GM20000 (cell line): Measurements from ENCODE around the gene FGFBP3.

Source experiments
- DNase-seq: peaks from one replicate; pipeline ENCODE4 v3.0.0; 2012; ENCODE audit warnings: low spot score
- CTCF ChIP-seq: IDR thresholded peaks from 2 replicates; pipeline ENCODE4 v1.5.1; 2012; ENCODE audit warnings: mild to moderate bottlenecking, control low read depth; ENCODE audit errors: extremely low read depth, missing control alignments

The FGFBP3 gene

GRCh38 chr10:91909117-91909677, at the start of gene FGFBP3:
Gene FGFBP3 (minus strand): TSS chr10:91909486. CDS start chr10:91908969, 517 bp downstream.
- TF ChIP-seq CTCF: no peak
- peak; percentile 49 for DNase-seq

GRCh38 chr10:91957091-91957490, 47.8 kb upstream of the FGFBP3 start:
- no peak for TF ChIP-seq CTCF
- no peak for DNase-seq

GRCh38 chr10:91955114-91955513, 45.8 kb upstream of the FGFBP3 start:
- TF ChIP-seq CTCF: no peak
- DNase-seq: no peak

- no peak for DNase-seq
- TF ChIP-seq CTCF: no peak
Observed at GRCh38 chr10:91953600-91954160, 44.4 kb upstream of the FGFBP3 start.

- no peak for DNase-seq
- TF ChIP-seq CTCF: no peak
Observed at GRCh38 chr10:91944880-91945630, 35.8 kb upstream of the FGFBP3 start.

GRCh38 chr10:91941426-91941825, 32.1 kb upstream of the FGFBP3 start:
- DNase-seq: no peak

More at GRCh38 chr10:91941426-91941825, 32.1 kb upstream of the FGFBP3 start:
- TF ChIP-seq CTCF: no peak
